Pancreas (tissue), 10 donors: ENCODE measurements around the gene EPS8L2. TPM values are rescaled to one million over a fixed set of nuclear protein-coding genes. Genes with fewer than 3 reads are reported as not detected.

Experiments used
- ATAC-seq, 4 donors: fragments of 200-7000 bp; cut with Tn5 transposase; one replicate each; pipeline versions ENCODE4 v1.8.0 to v1.9.1; 2020; ENCODE audit warnings: mild to moderate bottlenecking in 4 of 4, moderate library complexity in 4 of 4
- DNase-seq, 6 donors: peaks; one replicate each; pipeline ENCODE4 v3.0.0-alpha.2; 2020
- FAIRE-seq: peaks from 2 replicates; lab custom pipeline; 2012; peaks lifted over from hg19 to GRCh38; lab: Jason Lieb, UNC
- H3K27ac ChIP-seq, 4 donors: fragments of 200-600 bp; sonication (generic); 1 replicate in 3 of 4; 2 replicates in 1 of 4; pipeline versions ENCODE4 v1.5.0 to v1.8.0; 2020
- H3K27me3 ChIP-seq, 4 donors: fragments of 200-600 bp; one replicate each; pipeline ENCODE4 v1.8.0; 2021
- H3K36me3 ChIP-seq, 3 donors: fragments of 200-600 bp; sonication (generic) in 1 of 3; one replicate each; pipeline versions ENCODE4 v1.5.0 to v1.8.0; 2020 to 2021
- H3K4me1 ChIP-seq, 3 donors: fragments of 200-600 bp; one replicate each; pipeline ENCODE4 v1.8.0; 2021
- H3K4me3 ChIP-seq, 4 donors: fragments of 200-600 bp; sonication (generic) in 2 of 4; one replicate each; pipeline versions ENCODE4 v1.5.0 to v1.8.0; 2020 to 2021
- H3K9me3 ChIP-seq, 4 donors: fragments of 200-600 bp; one replicate each; pipeline ENCODE4 v1.8.0; 2021
- WGBS, 2 donors: extraction: QIAGEN DNeasy Blood & Tissue Kit; methylation state at CpG; one replicate each; pipeline ENCODE4 v1.1.7; 2013; 5-methylcytosine and 5-hydroxymethylcytosine counted together
- intact Hi-C, 3 donors: fragments of 100-400 bp; cut with DNase I; formaldehyde crosslinking; loops; one replicate each; pipeline versions ENCODE4 v1.11.1 to v1.14.2; 2022
- polyA plus RNA-seq, 2 donors: library from polyadenylated mRNA; stranded (reverse); fragments of 200-250 nt; gene quantifications; one replicate each; pipeline ENCODE4 v1.2.3, GENCODE V29; 2013
- total RNA-seq, 6 donors: library from RNA; stranded (reverse); fragmentation: NEBNext Ultra II Directional in 4 of 6; extraction: Animal tissue kit (Norgen Biotek cat#: 25700) in 4 of 6; gene quantifications; one replicate each; pipeline versions ENCODE4 v1.2.1 to v1.2.4, GENCODE V29; 2021 to 2023
- TF ChIP-seq, protein P1 (sequence below), 4 donors: fragments of 200-600 bp; sonication (generic) in 3 of 4; IDR thresholded peaks; one replicate each; pipeline versions ENCODE4 v1.5.0 to v1.8.0; 2021; ENCODE audit warnings: antibody characterized with exemption in 4 of 4
- donor health status: healthy with polysubstance abuse.
- donor health status: DM: no; HTN: no; CAD: no; lungs with moderate emphysema.
- donor health status: DM: no; HTN: no; CAD: no.
- donor health status: control.
- donor health status: control.
- donor health status: Bipolar disorder and iron deficiency.
- donor health status: DM: yes; HTN: yes; CAD: no.
- donor health status: DM: no; HTN: no; CAD: no.
- donor health status: DM: no; HTN: no; CAD: no.
- donor health status: DM: yes; HTN: yes; CAD: no.

EPS8L2 gene
- total and polyA plus RNA-seq, 8 donors = 58.1 to 286 (median 93.3) TPM

DNA sequence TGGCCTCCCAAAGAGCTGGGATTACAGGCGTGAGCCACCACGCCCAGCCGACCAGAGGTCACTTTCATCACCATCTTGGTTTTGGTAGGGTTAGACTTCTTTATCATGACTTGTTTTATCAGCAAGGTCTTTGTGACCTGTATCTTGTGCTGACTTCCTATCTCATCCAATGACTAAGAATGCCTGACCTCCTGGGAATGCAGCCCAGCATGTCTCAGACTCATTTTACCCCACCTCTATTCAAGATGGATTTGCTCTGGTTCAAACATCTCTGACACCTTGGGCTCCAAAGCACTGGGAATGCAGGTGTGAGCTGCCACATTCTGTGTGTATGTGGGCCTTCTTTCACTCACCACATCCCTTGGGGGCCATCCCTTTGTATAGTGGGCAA is 36.1 kb downstream of the EPS8L2 start:
- Histone ChIP-seq H3K4me3 (no peak overlapping the region), H3K27ac (no peak overlapping the region), H3K9me3 (no peaks in the 10 kb centered on the region), H3K27me3 (no peaks in the 10 kb centered on the region), H3K36me3 (no peaks in the 10 kb centered on the region), H3K4me1 (peaks cover 0 to 3% (median 0%) of the 10 kb centered on the region in 3 donors)
- FAIRE-seq (no peak), DNase-seq (no peak), ATAC-seq (no peak)
- intact Hi-C loops = no loop called here
- TF ChIP-seq, protein P1, sequence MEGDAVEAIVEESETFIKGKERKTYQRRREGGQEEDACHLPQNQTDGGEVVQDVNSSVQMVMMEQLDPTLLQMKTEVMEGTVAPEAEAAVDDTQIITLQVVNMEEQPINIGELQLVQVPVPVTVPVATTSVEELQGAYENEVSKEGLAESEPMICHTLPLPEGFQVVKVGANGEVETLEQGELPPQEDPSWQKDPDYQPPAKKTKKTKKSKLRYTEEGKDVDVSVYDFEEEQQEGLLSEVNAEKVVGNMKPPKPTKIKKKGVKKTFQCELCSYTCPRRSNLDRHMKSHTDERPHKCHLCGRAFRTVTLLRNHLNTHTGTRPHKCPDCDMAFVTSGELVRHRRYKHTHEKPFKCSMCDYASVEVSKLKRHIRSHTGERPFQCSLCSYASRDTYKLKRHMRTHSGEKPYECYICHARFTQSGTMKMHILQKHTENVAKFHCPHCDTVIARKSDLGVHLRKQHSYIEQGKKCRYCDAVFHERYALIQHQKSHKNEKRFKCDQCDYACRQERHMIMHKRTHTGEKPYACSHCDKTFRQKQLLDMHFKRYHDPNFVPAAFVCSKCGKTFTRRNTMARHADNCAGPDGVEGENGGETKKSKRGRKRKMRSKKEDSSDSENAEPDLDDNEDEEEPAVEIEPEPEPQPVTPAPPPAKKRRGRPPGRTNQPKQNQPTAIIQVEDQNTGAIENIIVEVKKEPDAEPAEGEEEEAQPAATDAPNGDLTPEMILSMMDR (IDR thresholded peaks at IDR 0.05) = no peak
- 86 to 97% methylated on average over 3 of the region's 3 CpGs for WGBS, 2 donors

DNA sequence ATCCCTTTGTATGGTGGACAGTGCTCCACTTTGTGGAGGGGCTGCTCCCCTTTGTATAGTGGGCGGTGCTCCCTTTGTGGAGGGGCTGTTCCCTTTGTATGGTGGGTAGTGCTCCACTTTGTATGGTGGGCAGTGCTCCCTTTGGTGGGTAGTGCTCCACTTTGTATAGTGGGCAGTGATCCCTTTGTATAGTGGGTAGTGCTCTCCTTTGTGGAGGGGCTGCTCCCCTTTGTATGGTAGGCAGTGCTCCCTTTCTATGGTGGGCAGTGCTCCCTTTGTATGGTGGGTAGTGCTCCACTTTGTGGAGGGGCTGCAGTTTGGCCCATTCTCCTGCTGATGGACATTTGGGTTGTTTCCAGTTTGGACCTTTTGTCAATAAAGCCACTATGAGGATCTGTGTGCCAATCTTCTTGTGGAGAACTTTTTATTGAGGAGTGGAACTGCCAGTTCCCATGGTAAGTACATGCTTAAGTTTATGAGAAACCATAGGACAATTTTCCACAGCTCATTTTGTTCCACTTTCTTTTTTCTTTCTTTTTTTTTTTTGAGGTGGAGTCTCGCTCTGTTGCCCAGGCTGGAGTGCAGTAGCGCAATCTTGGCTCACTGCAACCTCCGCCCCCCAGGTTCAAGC is 36.7 kb downstream of the EPS8L2 start:
- H3K27me3 ChIP-seq = no peaks in the 10 kb centered on the region

DNA sequence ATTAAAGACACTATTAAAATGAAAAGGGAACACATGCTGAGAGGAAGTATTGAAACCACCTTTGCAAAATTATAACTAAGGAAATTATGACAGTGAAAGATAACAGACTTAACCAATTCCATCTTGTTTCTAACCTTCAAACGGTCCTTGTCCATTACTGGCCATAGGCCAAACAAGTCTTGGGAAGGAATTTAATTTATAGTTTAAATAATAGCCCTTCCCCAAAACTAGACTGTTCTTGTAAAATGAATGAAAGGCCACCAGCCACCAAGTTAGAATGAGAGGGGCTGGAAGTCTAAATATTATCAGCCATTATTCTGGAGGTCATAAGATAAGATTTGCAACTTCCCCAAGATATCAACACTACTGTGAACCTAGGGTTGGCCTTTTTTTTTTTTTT is 39.4 kb downstream of the EPS8L2 start:
- no peaks in the 10 kb centered on the region for H3K36me3 ChIP-seq
- no peak overlapping the region for H3K4me3 ChIP-seq
- H3K27ac ChIP-seq = no peak overlapping the region
- TF ChIP-seq, protein P1 (IDR thresholded peaks at IDR 0.05) = no peak
- H3K9me3 ChIP-seq = no peaks in the 10 kb centered on the region
- intact Hi-C loops = no loop called here
- H3K4me1 ChIP-seq = peaks cover 0 to 15% (median 12%) of the 10 kb centered on the region in 3 donors
- WGBS, 2 donors = 17 to 21% methylated on average over 1 of the region's 1 CpG
- no peak for DNase-seq
- FAIRE-seq = no peak
- H3K27me3 ChIP-seq = no peaks in the 10 kb centered on the region
- no peak for ATAC-seq

More for the DNA sequence above, 36.7 kb downstream of the EPS8L2 start:
- Histone ChIP-seq H3K4me1 (peaks cover 0 to 3% (median 0%) of the 10 kb centered on the region in 3 donors), H3K36me3 (no peaks in the 10 kb centered on the region), H3K9me3 (no peaks in the 10 kb centered on the region), H3K4me3 (no peak overlapping the region), H3K27ac (no peak overlapping the region)
- 89 to 97% methylated on average over 4 of the region's 4 CpGs for WGBS, 2 donors
- intact Hi-C loops = no loop called here
- DNase-seq (no peak), ATAC-seq (no peak), FAIRE-seq (no peak)
- TF ChIP-seq, protein P1 (IDR thresholded peaks at IDR 0.05) = no peak

DNA sequence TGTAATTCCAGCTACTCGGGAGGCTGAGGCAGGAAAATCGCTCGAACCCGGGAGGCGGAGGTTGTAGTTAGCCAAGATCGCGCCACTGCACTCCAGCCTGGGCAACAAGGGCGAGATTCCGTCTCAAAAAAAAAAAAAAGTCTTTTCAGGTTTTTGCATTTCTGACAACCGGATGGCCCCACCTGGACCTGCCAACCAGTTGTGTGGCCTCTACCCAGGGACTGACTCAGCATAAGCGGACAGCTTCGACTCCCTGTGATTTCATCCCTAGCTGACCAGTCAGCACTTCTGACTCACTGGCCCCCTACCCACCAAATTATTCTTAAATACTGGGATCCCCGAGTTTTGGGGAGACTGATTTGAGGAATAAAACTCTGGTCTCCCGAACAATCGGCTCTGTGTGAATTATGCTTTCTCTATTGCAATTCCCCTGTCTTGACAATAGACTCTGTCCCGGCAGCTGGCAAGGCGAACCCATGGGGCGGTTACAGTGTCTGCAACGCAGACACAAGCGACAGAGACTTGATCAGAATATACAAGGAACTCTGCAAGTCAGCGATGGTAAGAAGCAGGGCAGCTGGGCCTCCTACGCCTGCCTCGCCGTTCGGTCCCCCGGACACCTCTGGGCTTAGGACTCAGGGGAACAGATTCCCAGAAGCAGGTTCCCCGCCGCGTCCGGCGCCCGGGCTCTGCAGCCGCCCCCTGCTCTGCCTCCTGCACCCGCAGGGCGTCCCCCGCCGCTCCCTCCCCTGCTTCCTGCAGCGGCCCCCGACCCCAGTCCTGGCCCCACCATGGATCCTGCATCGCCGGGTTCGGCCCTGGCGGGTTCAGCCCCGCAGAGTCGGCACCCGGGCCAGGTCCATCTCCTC is 40.5 kb downstream of the EPS8L2 start:
- TF ChIP-seq, protein P1 (IDR thresholded peaks at IDR 0.05) = no peak
- H3K27ac ChIP-seq = peak overlapping the region; percentile 74 to 82 (median 76)
- no peaks in the 10 kb centered on the region for H3K27me3 ChIP-seq
- DNase-seq (peak in 1 of 6 donors; percentile 29), FAIRE-seq (no peak), ATAC-seq (peak; percentile 30 to 42 (median 34))
- intact Hi-C loops = no loop called here
- WGBS, 2 donors = 22 to 31% methylated on average over 34 to 46 of the region's 46 CpGs
- H3K4me1 ChIP-seq = peaks cover 0 to 15% (median 12%) of the 10 kb centered on the region in 3 donors
- H3K36me3 ChIP-seq = no peaks in the 10 kb centered on the region
- H3K4me3 ChIP-seq = peak overlapping the region; percentile 84 to 97 (median 88)
- H3K9me3 ChIP-seq = no peaks in the 10 kb centered on the region
